IPS-15b (cell line): ENCODE measurements around the gene SQSTM1.

ENCODE experiments used
- H3K27me3 ChIP-seq: one replicate; pipeline ENCODE4 v1.6.1; 2013; ENCODE audit warnings: low read length; ENCODE audit not compliant: control insufficient read depth, insufficient read depth
- H3K36me3 ChIP-seq: one replicate; pipeline ENCODE4 v1.6.1; 2013; ENCODE audit warnings: low read length; ENCODE audit not compliant: control insufficient read depth, insufficient read depth
- H3K4me1 ChIP-seq: one replicate; pipeline ENCODE4 v1.6.1; 2013; ENCODE audit warnings: mild to moderate bottlenecking, low read length; ENCODE audit not compliant: control insufficient read depth, insufficient read depth
- H3K4me3 ChIP-seq: one replicate; pipeline ENCODE4 v1.5.1; 2013; ENCODE audit warnings: low read depth, low read length
- H3K9ac ChIP-seq: one replicate; pipeline ENCODE4 v1.6.1; 2013; ENCODE audit warnings: low read depth, mild to moderate bottlenecking, low read length
- H3K9me3 ChIP-seq: one replicate; pipeline ENCODE4 v1.6.1; 2013; ENCODE audit warnings: mild to moderate bottlenecking, low read length; ENCODE audit not compliant: control insufficient read depth, insufficient read depth

The SQSTM1 gene

DNA sequence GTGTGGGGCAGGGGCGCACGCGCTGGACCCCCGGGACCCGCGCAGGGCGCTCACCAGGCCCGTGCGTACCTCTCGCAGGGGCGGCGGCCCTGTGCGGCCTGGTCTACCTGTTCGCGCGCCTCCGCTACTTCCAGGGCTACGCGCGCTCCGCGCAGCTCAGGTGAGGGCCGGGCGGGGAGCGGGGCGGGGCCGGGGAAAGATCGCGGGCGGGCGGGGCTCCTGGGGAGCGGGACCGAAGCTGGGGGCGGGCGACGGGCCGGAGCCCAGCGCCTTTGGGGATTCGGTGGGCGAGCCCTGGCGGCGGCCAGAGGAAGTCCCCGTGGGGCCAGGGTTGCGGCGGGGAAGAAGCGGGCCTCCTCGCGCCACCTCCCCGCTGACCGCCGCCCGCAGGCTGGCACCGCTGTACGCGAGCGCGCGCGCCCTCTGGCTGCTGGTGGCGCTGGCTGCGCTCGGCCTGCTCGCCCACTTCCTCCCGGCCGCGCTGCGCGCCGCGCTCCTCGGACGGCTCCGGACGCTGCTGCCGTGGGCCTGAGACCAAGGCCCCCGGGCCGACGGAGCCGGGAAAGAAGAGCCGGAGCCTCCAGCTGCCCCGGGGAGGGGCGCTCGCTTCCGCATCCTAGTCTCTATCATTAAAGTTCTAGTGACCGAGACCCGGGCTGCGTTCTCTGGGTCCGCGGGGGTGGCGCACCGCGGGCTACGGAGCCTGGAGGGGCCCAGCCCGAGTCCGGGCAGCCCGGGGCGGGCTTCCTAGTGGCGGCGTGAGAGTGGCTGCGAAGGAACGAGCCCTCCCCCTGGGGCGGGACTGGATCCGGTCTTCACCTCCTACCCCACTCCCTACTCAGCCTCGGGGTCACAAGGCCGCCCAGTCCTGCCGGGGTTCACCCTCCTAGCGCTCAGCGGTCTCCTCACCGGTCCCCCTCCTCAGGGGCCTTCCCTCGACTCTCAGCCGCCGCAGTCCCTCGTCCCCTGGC is 24.6 kb upstream of the SQSTM1 start:
- Histone ChIP-seq H3K4me1 (peaks cover 2% of the 10 kb centered on the region), H3K36me3 (peaks cover 20% of the 10 kb centered on the region), H3K4me3 (peak overlapping the region; percentile 63), H3K9ac (peak overlapping the region; percentile 65), H3K27me3 (no peaks in the 10 kb centered on the region), H3K9me3 (no peaks in the 10 kb centered on the region)

GRCh38 chr5:179796877-179797608 is 23.7 kb upstream of the SQSTM1 start:
- Histone ChIP-seq H3K36me3 (peaks cover 23% of the 10 kb centered on the region), H3K4me1 (peaks cover 2% of the 10 kb centered on the region), H3K9ac (peak overlapping the region; percentile 37), H3K4me3 (peak overlapping the region; percentile 61), H3K9me3 (no peaks in the 10 kb centered on the region), H3K27me3 (no peaks in the 10 kb centered on the region)

- H3K9me3 ChIP-seq: no peaks in the 10 kb centered on the region
- no peak overlapping the region for H3K4me3 ChIP-seq
- no peak overlapping the region for H3K9ac ChIP-seq
- H3K4me1 ChIP-seq: peaks cover 3% of the 10 kb centered on the region
- H3K36me3 ChIP-seq: peaks cover 23% of the 10 kb centered on the region
- H3K27me3 ChIP-seq: no peaks in the 10 kb centered on the region
Observed at GRCh38 chr5:179797741-179798140, 23.0 kb upstream of the SQSTM1 start.

- Histone ChIP-seq H3K27me3 (no peaks in the 10 kb centered on the region), H3K9me3 (no peaks in the 10 kb centered on the region), H3K36me3 (peaks cover 23% of the 10 kb centered on the region), H3K4me3 (no peak overlapping the region), H3K9ac (no peak overlapping the region), H3K4me1 (peaks cover 8% of the 10 kb centered on the region)
Observed at GRCh38 chr5:179798144-179798770, 22.4 kb upstream of the SQSTM1 start.

DNA sequence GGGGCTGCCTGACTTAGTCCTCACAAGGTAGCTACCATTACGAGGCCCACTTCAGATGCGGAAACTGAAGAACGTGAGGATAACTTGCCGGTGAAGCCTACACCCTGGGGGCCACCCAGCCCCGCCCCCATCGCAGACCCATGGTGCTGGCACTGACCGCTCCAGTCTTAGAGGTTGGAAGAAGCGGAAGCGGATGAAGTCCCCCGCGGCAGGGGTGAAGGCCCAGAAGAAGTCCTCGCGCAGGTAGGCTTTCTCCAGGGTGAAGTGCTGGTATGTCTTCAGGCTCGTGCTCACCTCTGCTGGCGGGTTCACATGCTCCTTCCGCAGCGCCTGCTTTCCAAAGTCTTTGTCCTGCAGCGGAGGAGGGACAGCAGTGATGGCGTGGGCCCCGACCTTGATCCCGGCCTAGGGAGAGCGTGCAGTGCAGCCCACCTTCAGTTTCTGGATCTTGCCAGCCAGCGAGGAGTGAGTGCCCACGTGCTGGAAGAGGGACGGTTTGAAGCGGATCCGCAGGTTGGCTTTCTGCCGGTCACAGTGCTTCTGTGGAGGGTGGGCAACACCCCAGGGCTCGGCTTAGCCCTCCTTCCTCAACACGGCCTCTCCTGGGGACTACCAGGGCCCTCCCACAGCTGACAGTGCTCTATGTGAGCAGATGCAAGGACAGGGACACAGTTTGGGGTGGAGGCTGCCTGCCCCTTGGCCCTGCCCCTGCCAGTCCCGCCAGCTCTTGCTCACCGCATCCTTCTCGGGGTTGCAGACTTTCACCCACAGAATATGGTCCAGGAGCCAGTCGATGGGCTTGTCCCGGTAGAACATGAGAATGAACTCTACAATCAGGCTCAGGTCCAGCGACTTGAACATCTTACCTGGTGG is 21.7 kb upstream of the SQSTM1 start:
- peaks cover 8% of the 10 kb centered on the region for H3K4me1 ChIP-seq
- no peak overlapping the region for H3K9ac ChIP-seq
- no peaks in the 10 kb centered on the region for H3K27me3 ChIP-seq
- H3K36me3 ChIP-seq: peaks cover 23% of the 10 kb centered on the region
- no peak overlapping the region for H3K4me3 ChIP-seq
- H3K9me3 ChIP-seq: no peaks in the 10 kb centered on the region

GRCh38 chr5:179799644-179799973 is 21.1 kb upstream of the SQSTM1 start:
- no peaks in the 10 kb centered on the region for H3K9me3 ChIP-seq
- H3K27me3 ChIP-seq: no peaks in the 10 kb centered on the region
- no peak overlapping the region for H3K9ac ChIP-seq
- H3K4me3 ChIP-seq: no peak overlapping the region
- H3K4me1 ChIP-seq: peaks cover 8% of the 10 kb centered on the region
- H3K36me3 ChIP-seq: peaks cover 23% of the 10 kb centered on the region

DNA sequence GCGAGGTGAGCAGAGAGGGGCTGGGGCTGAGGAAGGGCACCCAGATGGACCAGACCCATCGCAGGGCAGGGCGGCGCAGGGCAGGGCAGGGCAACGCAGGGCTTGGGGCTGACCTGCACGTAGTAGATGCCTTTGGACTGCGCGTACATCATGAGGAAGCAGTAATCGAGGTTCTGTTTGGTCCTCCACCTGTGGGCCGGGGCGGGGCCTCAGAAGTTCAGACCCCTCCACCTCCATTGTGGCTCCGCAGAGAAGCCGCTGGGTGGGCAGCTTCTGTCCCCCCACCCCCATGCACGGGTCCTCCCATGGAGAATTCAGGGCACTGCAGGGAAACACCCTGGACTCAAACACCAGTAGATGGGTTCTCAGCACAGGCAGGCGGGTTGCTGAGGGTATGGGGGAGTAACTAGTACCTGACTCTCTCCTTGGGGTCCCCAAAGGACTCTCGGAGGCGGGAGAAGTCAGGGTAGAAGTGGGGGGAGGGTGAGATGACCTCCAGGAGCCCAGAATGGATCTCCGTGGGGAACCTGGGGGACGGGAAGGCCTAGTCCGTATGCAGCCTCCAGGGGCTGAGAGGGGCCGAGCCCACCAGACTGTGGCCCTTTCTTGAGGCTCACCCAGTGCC is 20.5 kb upstream of the SQSTM1 start:
- peaks cover 6% of the 10 kb centered on the region for H3K4me1 ChIP-seq
- H3K9me3 ChIP-seq: no peaks in the 10 kb centered on the region
- no peak overlapping the region for H3K9ac ChIP-seq
- peaks cover 23% of the 10 kb centered on the region for H3K36me3 ChIP-seq
- no peaks in the 10 kb centered on the region for H3K27me3 ChIP-seq
- no peak overlapping the region for H3K4me3 ChIP-seq

DNA sequence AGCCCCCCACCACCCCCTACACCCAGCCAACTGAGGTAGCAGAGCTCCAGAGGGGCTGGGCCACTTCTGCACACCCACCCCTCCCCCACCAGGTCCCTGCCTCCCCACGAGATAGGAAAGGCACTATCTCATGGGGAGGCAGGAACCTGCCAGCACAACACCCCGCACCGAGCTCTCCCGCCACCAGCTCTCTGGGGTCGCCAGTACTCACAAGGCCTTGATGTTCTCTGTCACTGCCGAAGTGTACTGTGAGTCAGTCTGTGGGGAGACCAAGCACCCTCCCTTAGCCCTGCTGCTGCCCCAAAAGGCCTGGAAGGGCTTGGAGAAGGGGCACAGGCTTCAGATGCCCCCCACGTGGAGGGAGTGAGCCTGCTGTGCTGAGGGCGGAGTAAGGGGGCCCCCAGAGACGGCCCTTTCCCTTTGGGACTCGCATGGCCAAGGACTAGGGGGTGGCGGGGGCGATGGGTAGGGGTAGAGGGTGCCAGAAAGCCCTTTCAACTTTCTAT is 20.0 kb upstream of the SQSTM1 start:
- no peak overlapping the region for H3K9ac ChIP-seq
- H3K4me3 ChIP-seq: no peak overlapping the region
- H3K4me1 ChIP-seq: peaks cover 6% of the 10 kb centered on the region
- no peaks in the 10 kb centered on the region for H3K9me3 ChIP-seq
- H3K36me3 ChIP-seq: peaks cover 23% of the 10 kb centered on the region
- H3K27me3 ChIP-seq: no peaks in the 10 kb centered on the region

DNA sequence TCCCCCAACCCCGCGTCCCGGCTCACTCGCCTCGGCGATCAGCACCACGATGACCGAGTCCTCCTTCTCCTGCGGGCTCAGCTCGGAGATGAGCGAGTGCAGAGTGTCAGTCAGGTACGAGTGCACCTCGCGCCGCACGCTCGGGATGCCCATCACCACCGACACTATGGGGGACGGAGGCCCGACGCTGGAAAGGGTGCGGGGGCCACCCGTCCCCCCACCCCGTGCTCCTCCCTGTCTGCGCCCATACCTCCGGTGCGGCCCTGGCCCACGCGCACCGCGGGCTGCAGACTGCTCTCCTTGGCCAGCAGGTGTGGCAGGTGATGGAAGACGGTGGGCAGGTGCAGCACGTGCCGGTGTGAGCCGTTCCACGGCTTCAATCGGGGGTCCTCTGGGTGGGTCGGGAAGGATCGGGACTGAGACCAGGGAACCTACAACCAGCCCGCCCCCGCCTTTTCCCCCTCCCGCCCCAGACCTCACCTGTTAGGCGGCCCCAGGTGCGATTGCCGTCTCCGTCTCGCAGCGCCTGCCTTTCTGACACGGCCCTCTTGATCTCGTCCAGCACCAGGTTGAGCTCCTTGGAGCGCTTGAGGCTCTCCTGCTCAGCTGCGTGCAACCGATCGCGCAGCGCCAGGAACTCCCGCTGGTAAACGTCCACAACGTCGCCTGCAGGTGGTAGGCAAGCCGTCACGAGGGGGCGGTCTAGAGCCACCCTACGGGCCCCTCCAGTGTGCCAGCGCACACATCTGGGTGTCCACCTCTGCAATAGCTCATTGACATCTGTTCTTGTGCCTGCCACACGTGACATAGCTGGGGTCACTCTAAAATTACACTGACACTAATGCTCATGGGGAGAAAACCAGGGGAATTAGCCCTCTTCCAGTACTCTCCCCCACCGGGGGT is 19.1 kb upstream of the SQSTM1 start:
- H3K4me3 ChIP-seq: no peak overlapping the region

GRCh38 chr5:179802207-179802883 is 18.4 kb upstream of the SQSTM1 start:
- no peaks in the 10 kb centered on the region for H3K27me3 ChIP-seq
- no peak overlapping the region for H3K4me3 ChIP-seq
- no peak overlapping the region for H3K9ac ChIP-seq
- peaks cover 23% of the 10 kb centered on the region for H3K36me3 ChIP-seq
- peaks cover 6% of the 10 kb centered on the region for H3K4me1 ChIP-seq
- no peaks in the 10 kb centered on the region for H3K9me3 ChIP-seq

More for the DNA sequence above, 19.1 kb upstream of the SQSTM1 start:
- Histone ChIP-seq H3K4me1 (peaks cover 6% of the 10 kb centered on the region), H3K9ac (no peak overlapping the region), H3K9me3 (no peaks in the 10 kb centered on the region), H3K27me3 (no peaks in the 10 kb centered on the region), H3K36me3 (peaks cover 23% of the 10 kb centered on the region)
